Lower lobe of right lung (tissue), 2 donors: ENCODE results near the gene FNDC5. TPM values are rescaled to one million over a fixed set of nuclear protein-coding genes. Genes with fewer than 3 reads are reported as not detected.

Source experiments
- ATAC-seq, 2 donors: fragments of 200-7000 bp; cut with Tn5 transposase; one replicate each; pipeline ENCODE4 v1.9.1; 2020 to 2022; ENCODE audit warnings: mild to moderate bottlenecking in 2 of 2, moderate library complexity in 2 of 2
- DNase-seq: peaks from one replicate; pipeline ENCODE4 v3.0.0-alpha.2; 2020
- H3K27ac ChIP-seq: fragments of 200-600 bp; one replicate; pipeline ENCODE4 v1.8.0; 2022
- H3K27me3 ChIP-seq: fragments of 200-600 bp; one replicate; pipeline ENCODE4 v1.8.0; 2022; ENCODE audit warnings: low read depth
- H3K36me3 ChIP-seq: fragments of 200-600 bp; one replicate; pipeline ENCODE4 v1.8.0; 2022; ENCODE audit warnings: mild to moderate bottlenecking
- H3K4me1 ChIP-seq: fragments of 200-600 bp; one replicate; pipeline ENCODE4 v1.8.0; 2022
- H3K4me3 ChIP-seq: fragments of 200-600 bp; one replicate; pipeline ENCODE4 v1.8.0; 2022; ENCODE audit warnings: mild to moderate bottlenecking
- H3K9me3 ChIP-seq: fragments of 200-600 bp; one replicate; pipeline ENCODE4 v1.8.0; 2022
- CTCF ChIP-seq: fragments of 200-600 bp; IDR thresholded peaks from one replicate; pipeline ENCODE4 v1.8.0; 2022; ENCODE audit warnings: antibody characterized with exemption, mild to moderate bottlenecking
- intact Hi-C: fragments of 100-400 bp; cut with DNase I; formaldehyde crosslinking; loops from one replicate; pipeline ENCODE4 v1.11.0; 2022
- total RNA-seq: library from RNA; stranded (reverse); fragmentation: NEBNext Ultra II Directional; extraction: Animal tissue kit (Norgen Biotek cat#: 25700); gene quantifications from one replicate; pipeline ENCODE4 v1.2.1, GENCODE V29; 2021
- donor health status: DM: no; HTN: yes; CAD: no; lungs with severe emphysema.

The FNDC5 gene
- total RNA-seq, 1 donor from 2014 or later: 0.65 TPM

- intact Hi-C loops: no loop called here
- no peak for TF ChIP-seq CTCF
- H3K27me3 ChIP-seq: peaks cover 57% of the 10 kb centered on the region
- H3K9me3 ChIP-seq: no peaks in the 10 kb centered on the region
- ATAC-seq (no peak), DNase-seq (no peak)
- H3K36me3 ChIP-seq: no peaks in the 10 kb centered on the region
- no peak overlapping the region for H3K27ac ChIP-seq
- H3K4me1 ChIP-seq: no peaks in the 10 kb centered on the region
- no peak overlapping the region for H3K4me3 ChIP-seq
Observed at GRCh38 chr1:32884726-32885125, 14.0 kb upstream of the FNDC5 start.

- no peaks in the 10 kb centered on the region for H3K9me3 ChIP-seq
- H3K27me3 ChIP-seq: peaks cover 52% of the 10 kb centered on the region
- ATAC-seq (no peak), DNase-seq (no peak)
- H3K27ac ChIP-seq: no peak overlapping the region
- no peaks in the 10 kb centered on the region for H3K4me1 ChIP-seq
- no peak for TF ChIP-seq CTCF
- no peak overlapping the region for H3K4me3 ChIP-seq
- H3K36me3 ChIP-seq: no peaks in the 10 kb centered on the region
- intact Hi-C loops: no loop called here
Observed at GRCh38 chr1:32884032-32884372, 13.3 kb upstream of the FNDC5 start.

- intact Hi-C loops: no loop called here
- TF ChIP-seq CTCF: no peak
- no peak overlapping the region for H3K4me3 ChIP-seq
- no peaks in the 10 kb centered on the region for H3K4me1 ChIP-seq
- no peaks in the 10 kb centered on the region for H3K36me3 ChIP-seq
- no peaks in the 10 kb centered on the region for H3K9me3 ChIP-seq
- peaks cover 47% of the 10 kb centered on the region for H3K27me3 ChIP-seq
- DNase-seq (no peak), ATAC-seq (no peak)
- H3K27ac ChIP-seq: no peak overlapping the region
Observed at GRCh38 chr1:32883338-32884031, 12.8 kb upstream of the FNDC5 start.

- Histone ChIP-seq H3K4me3 (no peak overlapping the region), H3K27ac (no peak overlapping the region), H3K27me3 (peaks cover 41% of the 10 kb centered on the region), H3K36me3 (no peaks in the 10 kb centered on the region), H3K9me3 (no peaks in the 10 kb centered on the region), H3K4me1 (no peaks in the 10 kb centered on the region)
- ATAC-seq (no peak), DNase-seq (no peak)
- intact Hi-C loops: no loop called here
- TF ChIP-seq CTCF: no peak
Observed at GRCh38 chr1:32881871-32882850, 11.4 kb upstream of the FNDC5 start.

GRCh38 chr1:32881291-32881690 lies 10.6 kb upstream of the FNDC5 start:
- Histone ChIP-seq H3K27ac (no peak overlapping the region), H3K4me3 (no peak overlapping the region), H3K36me3 (no peaks in the 10 kb centered on the region), H3K9me3 (no peaks in the 10 kb centered on the region), H3K27me3 (peaks cover 41% of the 10 kb centered on the region), H3K4me1 (peaks cover 5% of the 10 kb centered on the region)
- ATAC-seq: no peak
- no peak for DNase-seq
- TF ChIP-seq CTCF: no peak
- intact Hi-C loops: no loop called here
